HCT116 (cell line): ENCODE results near the gene RNF150. TPM values are rescaled to one million over a fixed set of nuclear protein-coding genes. Genes with fewer than 3 reads are reported as not detected.

ENCODE experiments used
- ATAC-seq: fragments of 200-7000 bp; cut with Tn5 transposase; 2 replicates; pipeline ENCODE4 v1.9.1; 2020; ENCODE audit warnings: mild to moderate bottlenecking, moderate library complexity
- BruUV-seq: library from RNA; stranded (reverse); fragments of 400-500 nt; replicated peaks from 2 replicates; lab custom pipeline; 2021; lab: Mats Ljungman, UMichigan
- CTCF ChIA-PET: fragments of 300-600 bp; sonication (Branson Sonifier 250); formaldehyde crosslinking; loops from one replicate; lab custom pipeline; 2021; ENCODE audit warnings: antibody characterized with exemption; lab: Charles Lee
- POLR2A ChIA-PET: fragments of 300-600, 350-600 bp; sonication (Branson Sonifier 250); formaldehyde crosslinking; loops from one replicate; lab custom pipeline; 2021; ENCODE audit warnings: antibody characterized with exemption; lab: Charles Lee
- RAD21 ChIA-PET, 2 experiments: fragments of 300-600 bp; sonication (Branson Sonifier 250); formaldehyde crosslinking; loops; one replicate each; lab custom pipeline; 2023; ENCODE audit warnings: low total read pairs in 2 of 2; ENCODE audit not compliant: uncharacterized antibody in 2 of 2, unreplicated experiment in 2 of 2, low non-redundant PET in 1 of 2; lab: Charles Lee
- DNase-seq: peaks from one replicate; pipeline ENCODE4 v3.0.0-alpha.2; 2010; ENCODE audit warnings: low read depth, low spot score
- H2AFZ ChIP-seq: fragments of 200-600 bp; shearing (Covaris generic), sonication (generic); 2 replicates; pipeline ENCODE4 v1.6.1; 2017; ENCODE audit warnings: low read depth, mixed run types, mixed read lengths, antibody characterized with exemption, low read length; ENCODE audit not compliant: poor library complexity, severe bottlenecking
- H3K27ac ChIP-seq: 2 replicates; pipeline ENCODE4 v1.5.1; 2012; ENCODE audit warnings: low read depth, low read length
- H3K27me3 ChIP-seq: fragments of 200-600 bp; sonication (generic); 2 replicates; pipeline ENCODE4 v1.6.1; 2016; ENCODE audit warnings: mixed run types, low read length, mixed read lengths; ENCODE audit not compliant: insufficient read depth
- H3K36me3 ChIP-seq, 2 experiments: fragments of 200-500 bp in 1 of 2; fragments of 200-600 bp in 1 of 2; sonication (Bioruptor generic) in 1 of 2; sonication (generic) in 1 of 2; 2 replicates each; pipeline versions ENCODE4 v1.5.1 to v1.6.1; 2014 to 2016; ENCODE audit warnings: low read length in 2 of 2, inconsistent platforms in 1 of 2, mixed read lengths in 1 of 2, mixed run types in 1 of 2; ENCODE audit not compliant: insufficient read depth in 2 of 2, control insufficient read depth in 1 of 2
- H3K4me1 ChIP-seq, 2 experiments: fragments of 200-600 bp in 1 of 2; sonication (generic) in 1 of 2; 2 replicates each; pipeline versions ENCODE4 v1.5.1 to v1.6.1; 2012 to 2017; ENCODE audit warnings: low read length in 2 of 2, inconsistent platforms in 1 of 2, mild to moderate bottlenecking in 1 of 2, mixed read lengths in 1 of 2, mixed run types in 1 of 2, moderate library complexity in 1 of 2; ENCODE audit not compliant: insufficient read depth in 2 of 2, control insufficient read depth in 1 of 2
- H3K4me2 ChIP-seq: fragments of 200-600 bp; sonication (generic); 2 replicates; pipeline ENCODE4 v1.6.1; 2017; ENCODE audit warnings: mixed run types, low read length, mixed read lengths
- H3K4me3 ChIP-seq, 2 experiments: fragments of 200-600 bp in 1 of 2; sonication (generic) in 1 of 2; replicated peaks in 1 of 2; 2 replicates each; pipeline ENCODE4 v1.5.1; 2011 to 2016; ENCODE audit warnings: low read length in 2 of 2, control low read depth in 1 of 2, low read depth in 1 of 2, mild to moderate bottlenecking in 1 of 2, mixed read lengths in 1 of 2, mixed run types in 1 of 2
- H3K79me2 ChIP-seq: fragments of 200-600 bp; sonication (generic); 2 replicates; pipeline ENCODE4 v1.6.1; 2017; ENCODE audit warnings: mild to moderate bottlenecking, mixed run types, low read length, moderate library complexity, mixed read lengths; ENCODE audit not compliant: insufficient read depth
- H3K9ac ChIP-seq: fragments of 200-600 bp; sonication (generic); 2 replicates; pipeline ENCODE4 v1.6.1; 2016; ENCODE audit warnings: low read length, mixed read lengths
- H3K9me2 ChIP-seq: fragments of 200-600 bp; sonication (generic), shearing (Covaris generic); 2 replicates; pipeline ENCODE4 v1.6.1; 2017; ENCODE audit warnings: mixed run types, mild to moderate bottlenecking, moderate library complexity; ENCODE audit not compliant: insufficient read depth
- H3K9me3 ChIP-seq, 2 experiments: fragments of 200-500 bp in 1 of 2; fragments of 200-600 bp in 1 of 2; sonication (Bioruptor generic) in 1 of 2; sonication (generic) in 1 of 2; 2 replicates each; pipeline ENCODE4 v1.6.1; 2014 to 2017; ENCODE audit warnings: low read length in 2 of 2, mixed read lengths in 2 of 2, inconsistent platforms in 1 of 2, low read depth in 1 of 2, mild to moderate bottlenecking in 1 of 2, mixed run types in 1 of 2, moderate library complexity in 1 of 2; ENCODE audit not compliant: control insufficient read depth in 1 of 2, insufficient read depth in 1 of 2
- H4K20me1 ChIP-seq: fragments of 200-600 bp; sonication (generic), shearing (Covaris generic); 2 replicates; pipeline ENCODE4 v1.6.1; 2017; ENCODE audit warnings: mixed run types, mild to moderate bottlenecking, moderate library complexity; ENCODE audit not compliant: insufficient read depth
- CEBPB ChIP-seq: IDR thresholded peaks from 2 replicates; pipeline ENCODE4 v1.6.1; 2012; ENCODE audit warnings: low read depth
- EGR1 ChIP-seq: IDR thresholded peaks from 2 replicates; pipeline ENCODE4 v1.6.1; 2012; ENCODE audit warnings: low read depth
- ELF1 ChIP-seq: IDR thresholded peaks from 2 replicates; pipeline ENCODE4 v1.6.1; 2012; ENCODE audit warnings: low read depth, borderline replicate concordance
- EZH2phosphoT487 ChIP-seq: fragments of 200-600 bp; IDR thresholded peaks from 2 replicates; pipeline ENCODE4 v1.6.1; 2018; ENCODE audit warnings: antibody characterized with exemption, borderline replicate concordance
- JUND ChIP-seq: IDR thresholded peaks from 2 replicates; pipeline ENCODE4 v1.6.1; 2012
- POLR2A ChIP-seq: IDR thresholded peaks from 2 replicates; pipeline ENCODE4 v1.7.0; 2011; ENCODE audit warnings: borderline replicate concordance; ENCODE audit not compliant: insufficient read depth, insufficient read length; ENCODE audit errors: extremely low read depth
- RAD21 ChIP-seq: IDR thresholded peaks from 2 replicates; pipeline ENCODE4 v1.6.1; 2012; ENCODE audit warnings: low read depth, mild to moderate bottlenecking
- SP1 ChIP-seq: IDR thresholded peaks from 2 replicates; pipeline ENCODE4 v1.6.1; 2012; ENCODE audit warnings: low read depth
- SRF ChIP-seq: IDR thresholded peaks from 2 replicates; pipeline ENCODE4 v1.6.1; 2012; ENCODE audit warnings: low read depth
- TCF7L2 ChIP-seq: IDR thresholded peaks from 2 replicates; pipeline ENCODE4 v1.7.0; 2011; ENCODE audit warnings: borderline replicate concordance, inconsistent platforms; ENCODE audit not compliant: insufficient read depth, insufficient read length; ENCODE audit errors: extremely low read depth
- ZNF274 ChIP-seq: fragments of 200-500 bp; sonication (Bioruptor generic); IDR thresholded peaks from 2 replicates; pipeline ENCODE4 v1.6.1; 2014; ENCODE audit warnings: mild to moderate bottlenecking, low read depth, low read length, inconsistent platforms
- intact Hi-C: fragments of 100-400 bp; cut with micrococcal nuclease; formaldehyde crosslinking; loops from 2 replicates; pipeline ENCODE4 v1.10.0; 2022
- total RNA-seq: library from RNA; stranded (reverse); gene quantifications from one replicate; pipeline ENCODE4 v1.2.1, GENCODE V29; 2021; ENCODE audit not compliant: unreplicated experiment
- TF ChIP-seq, protein P1 (sequence below): IDR thresholded peaks from 2 replicates; pipeline ENCODE4 v1.6.1; 2012

RNF150 gene
- total RNA-seq, 1 experiment from 2014 or later = 0.07 TPM

DNA sequence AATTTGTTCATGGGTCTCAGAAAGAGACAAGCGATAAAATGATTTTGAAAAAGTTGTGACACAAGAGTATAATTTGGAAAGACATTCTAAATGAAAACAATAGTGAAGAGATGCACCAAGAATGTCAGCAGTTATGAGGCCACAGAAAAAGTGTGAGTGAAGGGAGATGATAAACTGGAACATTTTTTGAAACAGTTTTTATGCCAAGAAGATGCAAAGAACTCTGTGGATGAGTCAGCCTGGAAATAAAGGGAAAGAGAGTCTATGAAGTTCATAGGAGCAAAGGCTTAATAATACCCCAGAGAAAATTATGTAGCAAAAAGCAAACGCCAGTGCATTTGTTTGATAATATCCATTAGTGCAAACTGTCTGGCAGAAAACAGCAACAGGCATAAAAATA lies 188.7 kb downstream of the RNF150 start:
- H3K9ac ChIP-seq = no peak overlapping the region
- ChIA-PET POLR2A (no interaction called here), CTCF (no interaction called here), RAD21 (no interaction called here)
- no peak for TF ChIP-seq CEBPB
- TF ChIP-seq EGR1 = no peak
- TF ChIP-seq JUND = no peak
- no peak for TF ChIP-seq POLR2A
- TF ChIP-seq RAD21 = no peak
- TF ChIP-seq, protein P1, sequence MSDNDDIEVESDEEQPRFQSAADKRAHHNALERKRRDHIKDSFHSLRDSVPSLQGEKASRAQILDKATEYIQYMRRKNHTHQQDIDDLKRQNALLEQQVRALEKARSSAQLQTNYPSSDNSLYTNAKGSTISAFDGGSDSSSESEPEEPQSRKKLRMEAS = no peak
- no peak for TF ChIP-seq ZNF274
- no peak for TF ChIP-seq ELF1
- TF ChIP-seq SRF = no peak
- H4K20me1 ChIP-seq = no peaks in the 10 kb centered on the region
- no peak for DNase-seq
- no TSS peak for BruUV-seq
- no peak overlapping the region for H3K27ac ChIP-seq
- no peaks in the 10 kb centered on the region for H3K9me2 ChIP-seq
- no peaks in the 10 kb centered on the region for H3K79me2 ChIP-seq
- intact Hi-C loops = no loop called here
- no peaks in the 10 kb centered on the region for H3K27me3 ChIP-seq
- H3K4me3 ChIP-seq = no peak overlapping the region
- H3K4me1 ChIP-seq = no peaks in the 10 kb centered on the region
- no peak for ATAC-seq
- no peak overlapping the region for H3K4me2 ChIP-seq
- H3K9me3 ChIP-seq = no peaks in the 10 kb centered on the region
- H2AFZ ChIP-seq = no peak overlapping the region
- H3K36me3 ChIP-seq = no peaks in the 10 kb centered on the region

DNA sequence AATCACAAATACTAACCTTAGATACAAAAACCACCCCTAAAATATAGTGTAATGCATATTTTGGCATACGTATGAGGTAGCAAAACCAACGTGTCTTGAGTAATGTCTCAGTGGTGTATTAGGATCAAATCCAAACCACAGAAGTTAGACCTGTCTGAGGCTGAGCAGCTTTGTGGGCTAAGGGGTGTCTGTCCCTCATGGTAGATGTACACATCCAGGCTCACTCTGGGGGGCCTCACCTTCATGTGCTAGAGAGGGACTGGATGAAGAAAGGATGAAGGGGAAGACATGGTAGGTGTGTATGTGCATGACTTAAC lies 189.1 kb downstream of the RNF150 start:
- no peaks in the 10 kb centered on the region for H3K79me2 ChIP-seq
- H3K36me3 ChIP-seq = no peaks in the 10 kb centered on the region
- CTCF ChIA-PET = no interaction called here
- DNase-seq (no peak), ATAC-seq (no peak)
- H3K9me2 ChIP-seq = no peaks in the 10 kb centered on the region
- H3K27ac ChIP-seq = no peak overlapping the region
- POLR2A ChIA-PET = no interaction called here
- H3K4me2 ChIP-seq = no peak overlapping the region
- RAD21 ChIA-PET = no interaction called here
- no peaks in the 10 kb centered on the region for H3K27me3 ChIP-seq
- no peaks in the 10 kb centered on the region for H3K4me1 ChIP-seq
- H3K9ac ChIP-seq = no peak overlapping the region
- intact Hi-C loops = no loop called here
- no peak overlapping the region for H2AFZ ChIP-seq
- no TSS peak for BruUV-seq
- H3K9me3 ChIP-seq = no peaks in the 10 kb centered on the region
- no peak overlapping the region for H3K4me3 ChIP-seq
- TF ChIP-seq SP1 (no peak), RAD21 (no peak), EGR1 (no peak), TCF7L2 (no peak), EZH2phosphoT487 (no peak), SRF (no peak)
- H4K20me1 ChIP-seq = no peaks in the 10 kb centered on the region
